Measurements from ENCODE around the gene MCOLN2. TPM values are rescaled to one million over a fixed set of nuclear protein-coding genes. Genes with fewer than 3 reads are reported as not detected.

The MCOLN2 gene
- polyA plus RNA-seq, 1 of the 3 experiments (the other 2 are of a cell fraction), result not detected

DNA sequence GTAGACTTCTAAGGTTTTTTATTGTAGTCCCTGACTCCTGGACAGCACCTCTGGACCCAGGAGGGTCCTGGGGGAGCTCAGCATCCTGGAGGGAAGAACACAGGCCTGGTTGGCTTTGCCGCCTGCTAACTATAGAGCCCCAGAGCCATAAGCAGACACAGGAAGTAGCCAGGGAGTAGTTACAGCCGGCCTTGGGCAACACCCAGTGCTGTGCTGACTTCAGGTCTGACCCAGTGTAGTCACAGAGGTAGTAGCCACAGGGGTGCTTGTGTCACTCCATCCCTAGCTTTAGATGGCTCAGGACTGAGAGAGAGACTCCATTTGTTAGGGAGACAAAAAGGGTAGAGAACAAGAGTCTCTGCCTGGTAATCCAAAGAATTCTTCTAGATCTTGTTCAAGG is 21.9 kb downstream of the MCOLN2 start:
- Histone ChIP-seq H3K4me1 (ENCODE audit: control insufficient read depth in 1 of 2, insufficient read depth in 2 of 2, low read depth in 1 of 2, low read length in 1 of 2) (no peaks in the 10 kb centered on the region), H2AFZ (ENCODE audit: low read depth) (no peak overlapping the region), H3K27me3 (ENCODE audit: insufficient read depth) (no peaks in the 10 kb centered on the region), H3F3A (replicated peaks; ENCODE audit: insufficient read depth) (no peaks in the 10 kb centered on the region), H3K27ac (ENCODE audit: low read depth in 2 of 2, low read length in 1 of 2) (no peak overlapping the region), H3K9ac (no peak overlapping the region), H3K4me2 (no peak overlapping the region), H3K9me3 (no peaks in the 10 kb centered on the region), H3K36me3 (replicated peaks in 1 of 2; ENCODE audit: control insufficient read depth in 1 of 2, insufficient read depth in 2 of 2, low read length in 1 of 2) (no peaks in the 10 kb centered on the region), H3K9me2 (no peaks in the 10 kb centered on the region), H3K79me2 (ENCODE audit: insufficient read depth) (no peaks in the 10 kb centered on the region), H3K4me3 (ENCODE audit: low read depth in 2 of 2, low read length in 1 of 2) (no peak overlapping the region), H4K20me1 (ENCODE audit: insufficient read depth) (no peaks in the 10 kb centered on the region)
- 30% methylated on average over 2 of the region's 2 CpGs for WGBS (ENCODE audit: low lambda C conversion rate)
- TF ChIP-seq SMC3 (IDR thresholded peaks at IDR 0.05; ENCODE audit: low read depth, low read length), result no peak
- no peak for TF ChIP-seq FOXJ3 (CRISPR knock-in tag; IDR thresholded peaks at IDR 0.05)
- no peak for TF ChIP-seq MXI1 (IDR thresholded peaks at IDR 0.05; ENCODE audit: low read depth, low read length)
- TF ChIP-seq, protein P1, sequence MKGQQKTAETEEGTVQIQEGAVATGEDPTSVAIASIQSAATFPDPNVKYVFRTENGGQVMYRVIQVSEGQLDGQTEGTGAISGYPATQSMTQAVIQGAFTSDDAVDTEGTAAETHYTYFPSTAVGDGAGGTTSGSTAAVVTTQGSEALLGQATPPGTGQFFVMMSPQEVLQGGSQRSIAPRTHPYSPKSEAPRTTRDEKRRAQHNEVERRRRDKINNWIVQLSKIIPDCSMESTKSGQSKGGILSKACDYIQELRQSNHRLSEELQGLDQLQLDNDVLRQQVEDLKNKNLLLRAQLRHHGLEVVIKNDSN (IDR thresholded peaks at IDR 0.05; ENCODE audit: borderline replicate concordance, low read depth), result no peak
- TF ChIP-seq FOXM1 (IDR thresholded peaks at IDR 0.05; ENCODE audit: low read depth), result no peak
- TF ChIP-seq RFX5 (IDR thresholded peaks at IDR 0.05; ENCODE audit: low read length), result no peak
- no peak for TF ChIP-seq MEF2A (IDR thresholded peaks at IDR 0.05; ENCODE audit: borderline replicate concordance, low read depth)
- TF ChIP-seq GABPA (IDR thresholded peaks at IDR 0.05; ENCODE audit: low read depth), result no peak
- TF ChIP-seq SIN3A (IDR thresholded peaks at IDR 0.05; ENCODE audit: borderline replicate concordance, low read depth, low read length), result no peak
- TF ChIP-seq, protein P2, sequence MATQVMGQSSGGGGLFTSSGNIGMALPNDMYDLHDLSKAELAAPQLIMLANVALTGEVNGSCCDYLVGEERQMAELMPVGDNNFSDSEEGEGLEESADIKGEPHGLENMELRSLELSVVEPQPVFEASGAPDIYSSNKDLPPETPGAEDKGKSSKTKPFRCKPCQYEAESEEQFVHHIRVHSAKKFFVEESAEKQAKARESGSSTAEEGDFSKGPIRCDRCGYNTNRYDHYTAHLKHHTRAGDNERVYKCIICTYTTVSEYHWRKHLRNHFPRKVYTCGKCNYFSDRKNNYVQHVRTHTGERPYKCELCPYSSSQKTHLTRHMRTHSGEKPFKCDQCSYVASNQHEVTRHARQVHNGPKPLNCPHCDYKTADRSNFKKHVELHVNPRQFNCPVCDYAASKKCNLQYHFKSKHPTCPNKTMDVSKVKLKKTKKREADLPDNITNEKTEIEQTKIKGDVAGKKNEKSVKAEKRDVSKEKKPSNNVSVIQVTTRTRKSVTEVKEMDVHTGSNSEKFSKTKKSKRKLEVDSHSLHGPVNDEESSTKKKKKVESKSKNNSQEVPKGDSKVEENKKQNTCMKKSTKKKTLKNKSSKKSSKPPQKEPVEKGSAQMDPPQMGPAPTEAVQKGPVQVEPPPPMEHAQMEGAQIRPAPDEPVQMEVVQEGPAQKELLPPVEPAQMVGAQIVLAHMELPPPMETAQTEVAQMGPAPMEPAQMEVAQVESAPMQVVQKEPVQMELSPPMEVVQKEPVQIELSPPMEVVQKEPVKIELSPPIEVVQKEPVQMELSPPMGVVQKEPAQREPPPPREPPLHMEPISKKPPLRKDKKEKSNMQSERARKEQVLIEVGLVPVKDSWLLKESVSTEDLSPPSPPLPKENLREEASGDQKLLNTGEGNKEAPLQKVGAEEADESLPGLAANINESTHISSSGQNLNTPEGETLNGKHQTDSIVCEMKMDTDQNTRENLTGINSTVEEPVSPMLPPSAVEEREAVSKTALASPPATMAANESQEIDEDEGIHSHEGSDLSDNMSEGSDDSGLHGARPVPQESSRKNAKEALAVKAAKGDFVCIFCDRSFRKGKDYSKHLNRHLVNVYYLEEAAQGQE (IDR thresholded peaks at IDR 0.05; ENCODE audit: low read depth, low read length), result no peak
- TF ChIP-seq ELF1 (IDR thresholded peaks at IDR 0.05), result no peak
- TF ChIP-seq, protein P3, sequence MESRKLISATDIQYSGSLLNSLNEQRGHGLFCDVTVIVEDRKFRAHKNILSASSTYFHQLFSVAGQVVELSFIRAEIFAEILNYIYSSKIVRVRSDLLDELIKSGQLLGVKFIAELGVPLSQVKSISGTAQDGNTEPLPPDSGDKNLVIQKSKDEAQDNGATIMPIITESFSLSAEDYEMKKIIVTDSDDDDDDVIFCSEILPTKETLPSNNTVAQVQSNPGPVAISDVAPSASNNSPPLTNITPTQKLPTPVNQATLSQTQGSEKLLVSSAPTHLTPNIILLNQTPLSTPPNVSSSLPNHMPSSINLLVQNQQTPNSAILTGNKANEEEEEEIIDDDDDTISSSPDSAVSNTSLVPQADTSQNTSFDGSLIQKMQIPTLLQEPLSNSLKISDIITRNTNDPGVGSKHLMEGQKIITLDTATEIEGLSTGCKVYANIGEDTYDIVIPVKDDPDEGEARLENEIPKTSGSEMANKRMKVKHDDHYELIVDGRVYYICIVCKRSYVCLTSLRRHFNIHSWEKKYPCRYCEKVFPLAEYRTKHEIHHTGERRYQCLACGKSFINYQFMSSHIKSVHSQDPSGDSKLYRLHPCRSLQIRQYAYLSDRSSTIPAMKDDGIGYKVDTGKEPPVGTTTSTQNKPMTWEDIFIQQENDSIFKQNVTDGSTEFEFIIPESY (IDR thresholded peaks at IDR 0.05; ENCODE audit: borderline replicate concordance, low read depth), result no peak
- no peak for TF ChIP-seq NRF1 (IDR thresholded peaks at IDR 0.05; ENCODE audit: low read depth, low read length)
- no peak for TF ChIP-seq FOSL2 (IDR thresholded peaks at IDR 0.05; ENCODE audit: borderline replicate concordance, low read depth)
- TF ChIP-seq JUND (IDR thresholded peaks at IDR 0.05), result no peak
- TF ChIP-seq, protein P4, sequence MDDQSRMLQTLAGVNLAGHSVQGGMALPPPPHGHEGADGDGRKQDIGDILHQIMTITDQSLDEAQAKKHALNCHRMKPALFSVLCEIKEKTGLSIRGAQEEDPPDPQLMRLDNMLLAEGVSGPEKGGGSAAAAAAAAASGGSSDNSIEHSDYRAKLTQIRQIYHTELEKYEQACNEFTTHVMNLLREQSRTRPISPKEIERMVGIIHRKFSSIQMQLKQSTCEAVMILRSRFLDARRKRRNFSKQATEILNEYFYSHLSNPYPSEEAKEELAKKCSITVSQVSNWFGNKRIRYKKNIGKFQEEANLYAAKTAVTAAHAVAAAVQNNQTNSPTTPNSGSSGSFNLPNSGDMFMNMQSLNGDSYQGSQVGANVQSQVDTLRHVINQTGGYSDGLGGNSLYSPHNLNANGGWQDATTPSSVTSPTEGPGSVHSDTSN (IDR thresholded peaks at IDR 0.05), result no peak
- TF ChIP-seq TCF12 (IDR thresholded peaks at IDR 0.05), result no peak
- TF ChIP-seq, protein P5, sequence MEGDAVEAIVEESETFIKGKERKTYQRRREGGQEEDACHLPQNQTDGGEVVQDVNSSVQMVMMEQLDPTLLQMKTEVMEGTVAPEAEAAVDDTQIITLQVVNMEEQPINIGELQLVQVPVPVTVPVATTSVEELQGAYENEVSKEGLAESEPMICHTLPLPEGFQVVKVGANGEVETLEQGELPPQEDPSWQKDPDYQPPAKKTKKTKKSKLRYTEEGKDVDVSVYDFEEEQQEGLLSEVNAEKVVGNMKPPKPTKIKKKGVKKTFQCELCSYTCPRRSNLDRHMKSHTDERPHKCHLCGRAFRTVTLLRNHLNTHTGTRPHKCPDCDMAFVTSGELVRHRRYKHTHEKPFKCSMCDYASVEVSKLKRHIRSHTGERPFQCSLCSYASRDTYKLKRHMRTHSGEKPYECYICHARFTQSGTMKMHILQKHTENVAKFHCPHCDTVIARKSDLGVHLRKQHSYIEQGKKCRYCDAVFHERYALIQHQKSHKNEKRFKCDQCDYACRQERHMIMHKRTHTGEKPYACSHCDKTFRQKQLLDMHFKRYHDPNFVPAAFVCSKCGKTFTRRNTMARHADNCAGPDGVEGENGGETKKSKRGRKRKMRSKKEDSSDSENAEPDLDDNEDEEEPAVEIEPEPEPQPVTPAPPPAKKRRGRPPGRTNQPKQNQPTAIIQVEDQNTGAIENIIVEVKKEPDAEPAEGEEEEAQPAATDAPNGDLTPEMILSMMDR (IDR thresholded peaks at IDR 0.05), result no peak
- no peak for DNase-seq
- CTCF ChIA-PET, result interaction anchor here (1.6 kb wide), 1 partner anchor 134 kb away, joined by 3 read pairs; no protein-coding TSS in a partner anchor
- POLR2A ChIA-PET, result no interaction called here
